Stimulated activated CD4-positive, alpha-beta T cell treated with anti-CD3 and anti-CD28 coated beads, Interleukin-2, amount 100 ng/mL, for 4 hours (primary cell): ENCODE measurements around the gene OPCML.

Experiments
- DNase-seq: peaks from one replicate; pipeline ENCODE4 v3.0.0-alpha.2; 2020; ENCODE audit warnings: low read depth

OPCML gene

GRCh38 chr11:132937016-132937415, 595.3 kb downstream of the OPCML start:
- no peak for DNase-seq

- no peak for DNase-seq
These were observed 596.9 kb downstream of the OPCML start for GRCh38 chr11:132935383-132935782.

GRCh38 chr11:132933703-132934102, 598.6 kb downstream of the OPCML start:
- DNase-seq = no peak

- DNase-seq = no peak
These were observed 606.4 kb downstream of the OPCML start for GRCh38 chr11:132925825-132926469.

GRCh38 chr11:132921597-132921996, 610.7 kb downstream of the OPCML start:
- no peak for DNase-seq

- no peak for DNase-seq
These were observed 611.7 kb downstream of the OPCML start for GRCh38 chr11:132920451-132921096.

- DNase-seq = no peak
These were observed 617.7 kb downstream of the OPCML start for GRCh38 chr11:132914600-132914999.

GRCh38 chr11:132913886-132914285, 618.4 kb downstream of the OPCML start:
- no peak for DNase-seq

- DNase-seq = no peak
These were observed 619.0 kb downstream of the OPCML start for GRCh38 chr11:132913295-132913694.

GRCh38 chr11:132911186-132911585, 621.1 kb downstream of the OPCML start:
- DNase-seq = no peak

GRCh38 chr11:132910011-132910760, 622.1 kb downstream of the OPCML start:
- DNase-seq = no peak

GRCh38 chr11:132909021-132909606, 623.2 kb downstream of the OPCML start:
- DNase-seq = no peak

GRCh38 chr11:132908414-132908810, 623.9 kb downstream of the OPCML start:
- DNase-seq = no peak

- no peak for DNase-seq
These were observed 624.5 kb downstream of the OPCML start for GRCh38 chr11:132907651-132908413.

GRCh38 chr11:132904607-132905006, 627.7 kb downstream of the OPCML start:
- DNase-seq = no peak

GRCh38 chr11:132904091-132904490, 628.2 kb downstream of the OPCML start:
- no peak for DNase-seq

GRCh38 chr11:132901638-132902471, 630.4 kb downstream of the OPCML start:
- no peak for DNase-seq

GRCh38 chr11:132898676-132899075, 633.6 kb downstream of the OPCML start:
- DNase-seq = no peak

GRCh38 chr11:132898021-132898420, 634.3 kb downstream of the OPCML start:
- no peak for DNase-seq

GRCh38 chr11:132895340-132895739, 637.0 kb downstream of the OPCML start:
- DNase-seq = no peak

- DNase-seq = no peak
These were observed 637.7 kb downstream of the OPCML start for GRCh38 chr11:132894606-132895005.
